Body of pancreas (tissue), 4 donors: ENCODE results near the gene PDE10A.

Experiments
- CTCF ChIP-seq, 7 experiments: fragments of 450-650 bp in 4 of 7; fragments of 200-600 bp in 3 of 7; sonication (generic) in 3 of 7; IDR thresholded peaks; one replicate each; pipeline ENCODE4 v1.5.1; 2016 to 2019; ENCODE audit warnings: antibody characterized with exemption in 7 of 7
- POLR2A ChIP-seq, 3 donors: fragments of 450-650 bp; IDR thresholded peaks; one replicate each; pipeline ENCODE4 v1.6.1; 2016; ENCODE audit warnings: antibody characterized with exemption in 3 of 3, mild to moderate bottlenecking in 2 of 3

- TF ChIP-seq CTCF (IDR thresholded peaks at IDR 0.05) = no peak
- no peak for TF ChIP-seq POLR2A (IDR thresholded peaks at IDR 0.05)
Measured at GRCh38 chr6:165486183-165487137, 176.6 kb downstream of the PDE10A start.
